HCT116 (cell line): ENCODE measurements around the gene ACACA. TPM values are rescaled to one million over a fixed set of nuclear protein-coding genes. Genes with fewer than 3 reads are reported as not detected.

ENCODE experiments used
- ATAC-seq: fragments of 200-7000 bp; cut with Tn5 transposase; 2 replicates; pipeline ENCODE4 v1.9.1; 2020; ENCODE audit warnings: mild to moderate bottlenecking, moderate library complexity
- BruUV-seq: library from RNA; stranded (reverse); fragments of 400-500 nt; replicated peaks from 2 replicates; lab custom pipeline; 2021; lab: Mats Ljungman, UMichigan
- CTCF ChIA-PET: fragments of 300-600 bp; sonication (Branson Sonifier 250); formaldehyde crosslinking; loops from one replicate; lab custom pipeline; 2021; ENCODE audit warnings: antibody characterized with exemption; lab: Charles Lee
- POLR2A ChIA-PET: fragments of 300-600, 350-600 bp; sonication (Branson Sonifier 250); formaldehyde crosslinking; loops from one replicate; lab custom pipeline; 2021; ENCODE audit warnings: antibody characterized with exemption; lab: Charles Lee
- RAD21 ChIA-PET, 2 experiments: fragments of 300-600 bp; sonication (Branson Sonifier 250); formaldehyde crosslinking; loops; one replicate each; lab custom pipeline; 2023; ENCODE audit warnings: low total read pairs in 2 of 2; ENCODE audit not compliant: uncharacterized antibody in 2 of 2, unreplicated experiment in 2 of 2, low non-redundant PET in 1 of 2; lab: Charles Lee
- DNase-seq: peaks from one replicate; pipeline ENCODE4 v3.0.0-alpha.2; 2010; ENCODE audit warnings: low read depth, low spot score
- H2AFZ ChIP-seq: fragments of 200-600 bp; shearing (Covaris generic), sonication (generic); 2 replicates; pipeline ENCODE4 v1.6.1; 2017; ENCODE audit warnings: low read depth, mixed run types, mixed read lengths, antibody characterized with exemption, low read length; ENCODE audit not compliant: poor library complexity, severe bottlenecking
- H3K27ac ChIP-seq: 2 replicates; pipeline ENCODE4 v1.5.1; 2012; ENCODE audit warnings: low read depth, low read length
- H3K27me3 ChIP-seq: fragments of 200-600 bp; sonication (generic); 2 replicates; pipeline ENCODE4 v1.6.1; 2016; ENCODE audit warnings: mixed run types, low read length, mixed read lengths; ENCODE audit not compliant: insufficient read depth
- H3K36me3 ChIP-seq, 2 experiments: fragments of 200-500 bp in 1 of 2; fragments of 200-600 bp in 1 of 2; sonication (Bioruptor generic) in 1 of 2; sonication (generic) in 1 of 2; 2 replicates each; pipeline versions ENCODE4 v1.5.1 to v1.6.1; 2014 to 2016; ENCODE audit warnings: low read length in 2 of 2, inconsistent platforms in 1 of 2, mixed read lengths in 1 of 2, mixed run types in 1 of 2; ENCODE audit not compliant: insufficient read depth in 2 of 2, control insufficient read depth in 1 of 2
- H3K4me1 ChIP-seq, 2 experiments: fragments of 200-600 bp in 1 of 2; sonication (generic) in 1 of 2; 2 replicates each; pipeline versions ENCODE4 v1.5.1 to v1.6.1; 2012 to 2017; ENCODE audit warnings: low read length in 2 of 2, inconsistent platforms in 1 of 2, mild to moderate bottlenecking in 1 of 2, mixed read lengths in 1 of 2, mixed run types in 1 of 2, moderate library complexity in 1 of 2; ENCODE audit not compliant: insufficient read depth in 2 of 2, control insufficient read depth in 1 of 2
- H3K4me2 ChIP-seq: fragments of 200-600 bp; sonication (generic); 2 replicates; pipeline ENCODE4 v1.6.1; 2017; ENCODE audit warnings: mixed run types, low read length, mixed read lengths
- H3K4me3 ChIP-seq, 2 experiments: fragments of 200-600 bp in 1 of 2; sonication (generic) in 1 of 2; replicated peaks in 1 of 2; 2 replicates each; pipeline ENCODE4 v1.5.1; 2011 to 2016; ENCODE audit warnings: low read length in 2 of 2, control low read depth in 1 of 2, low read depth in 1 of 2, mild to moderate bottlenecking in 1 of 2, mixed read lengths in 1 of 2, mixed run types in 1 of 2
- H3K79me2 ChIP-seq: fragments of 200-600 bp; sonication (generic); 2 replicates; pipeline ENCODE4 v1.6.1; 2017; ENCODE audit warnings: mild to moderate bottlenecking, mixed run types, low read length, moderate library complexity, mixed read lengths; ENCODE audit not compliant: insufficient read depth
- H3K9ac ChIP-seq: fragments of 200-600 bp; sonication (generic); 2 replicates; pipeline ENCODE4 v1.6.1; 2016; ENCODE audit warnings: low read length, mixed read lengths
- H3K9me2 ChIP-seq: fragments of 200-600 bp; sonication (generic), shearing (Covaris generic); 2 replicates; pipeline ENCODE4 v1.6.1; 2017; ENCODE audit warnings: mixed run types, mild to moderate bottlenecking, moderate library complexity; ENCODE audit not compliant: insufficient read depth
- H3K9me3 ChIP-seq, 2 experiments: fragments of 200-500 bp in 1 of 2; fragments of 200-600 bp in 1 of 2; sonication (Bioruptor generic) in 1 of 2; sonication (generic) in 1 of 2; 2 replicates each; pipeline ENCODE4 v1.6.1; 2014 to 2017; ENCODE audit warnings: low read length in 2 of 2, mixed read lengths in 2 of 2, inconsistent platforms in 1 of 2, low read depth in 1 of 2, mild to moderate bottlenecking in 1 of 2, mixed run types in 1 of 2, moderate library complexity in 1 of 2; ENCODE audit not compliant: control insufficient read depth in 1 of 2, insufficient read depth in 1 of 2
- H4K20me1 ChIP-seq: fragments of 200-600 bp; sonication (generic), shearing (Covaris generic); 2 replicates; pipeline ENCODE4 v1.6.1; 2017; ENCODE audit warnings: mixed run types, mild to moderate bottlenecking, moderate library complexity; ENCODE audit not compliant: insufficient read depth
- CBX3 ChIP-seq: IDR thresholded peaks from 2 replicates; pipeline ENCODE4 v1.6.1; 2012; ENCODE audit warnings: low read depth
- EZH2 ChIP-seq: fragments of 200-600 bp; sonication (generic); IDR thresholded peaks from 2 replicates; pipeline ENCODE4 v1.6.1; 2017; ENCODE audit warnings: antibody characterized with exemption, mixed run types
- EZH2phosphoT487 ChIP-seq: fragments of 200-600 bp; IDR thresholded peaks from 2 replicates; pipeline ENCODE4 v1.6.1; 2018; ENCODE audit warnings: antibody characterized with exemption, borderline replicate concordance
- JUND ChIP-seq: IDR thresholded peaks from 2 replicates; pipeline ENCODE4 v1.6.1; 2012
- POLR2A ChIP-seq: IDR thresholded peaks from 2 replicates; pipeline ENCODE4 v1.7.0; 2011; ENCODE audit warnings: borderline replicate concordance; ENCODE audit not compliant: insufficient read depth, insufficient read length; ENCODE audit errors: extremely low read depth
- TCF7L2 ChIP-seq: IDR thresholded peaks from 2 replicates; pipeline ENCODE4 v1.7.0; 2011; ENCODE audit warnings: borderline replicate concordance, inconsistent platforms; ENCODE audit not compliant: insufficient read depth, insufficient read length; ENCODE audit errors: extremely low read depth
- ZBTB33 ChIP-seq: IDR thresholded peaks from 2 replicates; pipeline ENCODE4 v1.6.1; 2011; ENCODE audit warnings: mild to moderate bottlenecking, low read length, moderate library complexity; ENCODE audit not compliant: insufficient replicate concordance; ENCODE audit errors: extremely low read depth
- ZFX ChIP-seq: fragments of 450-650 bp; IDR thresholded peaks from 2 replicates; pipeline ENCODE4 v1.6.1; 2017
- ZNF274 ChIP-seq: fragments of 200-500 bp; sonication (Bioruptor generic); IDR thresholded peaks from 2 replicates; pipeline ENCODE4 v1.6.1; 2014; ENCODE audit warnings: mild to moderate bottlenecking, low read depth, low read length, inconsistent platforms
- intact Hi-C: fragments of 100-400 bp; cut with micrococcal nuclease; formaldehyde crosslinking; loops from 2 replicates; pipeline ENCODE4 v1.10.0; 2022
- total RNA-seq: library from RNA; stranded (reverse); gene quantifications from one replicate; pipeline ENCODE4 v1.2.1, GENCODE V29; 2021; ENCODE audit not compliant: unreplicated experiment
- TF ChIP-seq, protein P1 (sequence below): IDR thresholded peaks from 2 replicates; pipeline ENCODE4 v1.6.1; 2012; ENCODE audit warnings: low read depth
- TF ChIP-seq, protein P2 (sequence below): IDR thresholded peaks from 2 replicates; pipeline ENCODE4 v1.6.1; 2012

The ACACA gene
- total RNA-seq, 1 experiment from 2014 or later: 161 TPM

DNA sequence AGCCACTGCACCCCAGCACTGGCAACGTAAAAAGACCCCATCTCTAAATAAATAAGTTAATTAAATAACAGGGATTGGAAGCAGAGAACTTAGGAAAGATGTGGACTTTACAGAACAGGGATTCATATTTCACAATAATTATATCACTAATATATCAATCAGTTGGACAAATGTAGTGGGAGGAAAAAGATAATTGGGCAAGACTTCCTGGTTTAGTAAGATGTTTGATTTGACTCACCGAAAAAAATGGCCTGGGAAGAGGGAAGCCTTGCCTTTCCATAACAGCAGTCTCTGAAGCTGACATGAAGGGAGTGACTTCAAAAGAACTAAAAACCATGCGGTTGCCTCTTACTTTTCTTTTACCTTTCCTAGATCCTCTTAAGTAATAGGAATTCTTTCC is 46.0 kb downstream of the ACACA start:
- TF ChIP-seq ZBTB33: no peak
- no peak for TF ChIP-seq EZH2
- TF ChIP-seq, protein P1, sequence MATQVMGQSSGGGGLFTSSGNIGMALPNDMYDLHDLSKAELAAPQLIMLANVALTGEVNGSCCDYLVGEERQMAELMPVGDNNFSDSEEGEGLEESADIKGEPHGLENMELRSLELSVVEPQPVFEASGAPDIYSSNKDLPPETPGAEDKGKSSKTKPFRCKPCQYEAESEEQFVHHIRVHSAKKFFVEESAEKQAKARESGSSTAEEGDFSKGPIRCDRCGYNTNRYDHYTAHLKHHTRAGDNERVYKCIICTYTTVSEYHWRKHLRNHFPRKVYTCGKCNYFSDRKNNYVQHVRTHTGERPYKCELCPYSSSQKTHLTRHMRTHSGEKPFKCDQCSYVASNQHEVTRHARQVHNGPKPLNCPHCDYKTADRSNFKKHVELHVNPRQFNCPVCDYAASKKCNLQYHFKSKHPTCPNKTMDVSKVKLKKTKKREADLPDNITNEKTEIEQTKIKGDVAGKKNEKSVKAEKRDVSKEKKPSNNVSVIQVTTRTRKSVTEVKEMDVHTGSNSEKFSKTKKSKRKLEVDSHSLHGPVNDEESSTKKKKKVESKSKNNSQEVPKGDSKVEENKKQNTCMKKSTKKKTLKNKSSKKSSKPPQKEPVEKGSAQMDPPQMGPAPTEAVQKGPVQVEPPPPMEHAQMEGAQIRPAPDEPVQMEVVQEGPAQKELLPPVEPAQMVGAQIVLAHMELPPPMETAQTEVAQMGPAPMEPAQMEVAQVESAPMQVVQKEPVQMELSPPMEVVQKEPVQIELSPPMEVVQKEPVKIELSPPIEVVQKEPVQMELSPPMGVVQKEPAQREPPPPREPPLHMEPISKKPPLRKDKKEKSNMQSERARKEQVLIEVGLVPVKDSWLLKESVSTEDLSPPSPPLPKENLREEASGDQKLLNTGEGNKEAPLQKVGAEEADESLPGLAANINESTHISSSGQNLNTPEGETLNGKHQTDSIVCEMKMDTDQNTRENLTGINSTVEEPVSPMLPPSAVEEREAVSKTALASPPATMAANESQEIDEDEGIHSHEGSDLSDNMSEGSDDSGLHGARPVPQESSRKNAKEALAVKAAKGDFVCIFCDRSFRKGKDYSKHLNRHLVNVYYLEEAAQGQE: no peak
- no peak for TF ChIP-seq TCF7L2
- no peak for TF ChIP-seq ZFX
- no peak for TF ChIP-seq ZNF274
- no peak for TF ChIP-seq CBX3
- no peak for TF ChIP-seq POLR2A
- TF ChIP-seq, protein P2, sequence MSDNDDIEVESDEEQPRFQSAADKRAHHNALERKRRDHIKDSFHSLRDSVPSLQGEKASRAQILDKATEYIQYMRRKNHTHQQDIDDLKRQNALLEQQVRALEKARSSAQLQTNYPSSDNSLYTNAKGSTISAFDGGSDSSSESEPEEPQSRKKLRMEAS: no peak
- no peak for TF ChIP-seq EZH2phosphoT487
- TF ChIP-seq JUND: no peak
- POLR2A ChIA-PET: no interaction called here

More for the DNA sequence above, 46.0 kb downstream of the ACACA start:
- Histone ChIP-seq H3K36me3 (no peaks in the 10 kb centered on the region; a peak in 1 of 4 replicates), H3K4me2 (no peak overlapping the region), H3K9ac (no peak overlapping the region), H2AFZ (no peak overlapping the region), H3K9me2 (no peaks in the 10 kb centered on the region), H3K27ac (no peak overlapping the region), H3K27me3 (no peaks in the 10 kb centered on the region), H3K4me1 (peaks cover 29 to 32% of the 10 kb centered on the region in 2 experiments), H3K79me2 (peaks cover 32% of the 10 kb centered on the region), H3K9me3 (no peaks in the 10 kb centered on the region), H3K4me3 (no peak overlapping the region), H4K20me1 (no peaks in the 10 kb centered on the region)
- CTCF ChIA-PET: interaction anchor here (5.2 kb wide), 1 partner anchor 13 kb away, joined by 32 read pairs; no protein-coding TSS in a partner anchor
- RAD21 ChIA-PET: no interaction called here
- intact Hi-C loops: no loop called here
- no peak for DNase-seq
- ATAC-seq: no peak
- BruUV-seq: no TSS peak
